ENCODE measurements around the gene PARK7.

PARK7 gene

GRCh38 chr1:7964476-7964875, 3.0 kb downstream of the PARK7 start:
- in situ Hi-C loops (cut with MboI; ENCODE audit: low pct_unique_long_range_greater_than_20kb, low sequenced_read_pairs, unreplicated experiment), result no loop called here
- no peak for TF ChIP-seq CTCF (IDR thresholded peaks at IDR 0.05; ENCODE audit: extremely low read depth, insufficient read depth, missing control alignments)
- no peak for DNase-seq (ENCODE audit: low spot score)

GRCh38 chr1:7967196-7967595, 5.7 kb downstream of the PARK7 start:
- no peak for TF ChIP-seq CTCF (IDR thresholded peaks at IDR 0.05; ENCODE audit: extremely low read depth, insufficient read depth, missing control alignments)
- no peak for DNase-seq (ENCODE audit: low spot score)
- in situ Hi-C loops (cut with MboI; ENCODE audit: low pct_unique_long_range_greater_than_20kb, low sequenced_read_pairs, unreplicated experiment), result no loop called here

GRCh38 chr1:7967651-7968050, 6.1 kb downstream of the PARK7 start:
- in situ Hi-C loops (cut with MboI; ENCODE audit: low pct_unique_long_range_greater_than_20kb, low sequenced_read_pairs, unreplicated experiment), result no loop called here
- no peak for DNase-seq (ENCODE audit: low spot score)
- TF ChIP-seq CTCF (IDR thresholded peaks at IDR 0.05; ENCODE audit: extremely low read depth, insufficient read depth, missing control alignments), result no peak

GRCh38 chr1:7970246-7970645, 8.7 kb downstream of the PARK7 start:
- TF ChIP-seq CTCF (IDR thresholded peaks at IDR 0.05; ENCODE audit: extremely low read depth, insufficient read depth, missing control alignments), result no peak
- in situ Hi-C loops (cut with MboI; ENCODE audit: low pct_unique_long_range_greater_than_20kb, low sequenced_read_pairs, unreplicated experiment), result no loop called here
- DNase-seq (ENCODE audit: low spot score), result no peak

- no peak for DNase-seq (ENCODE audit: low spot score)
- TF ChIP-seq CTCF (IDR thresholded peaks at IDR 0.05; ENCODE audit: extremely low read depth, insufficient read depth, missing control alignments), result no peak
- in situ Hi-C loops (cut with MboI; ENCODE audit: low pct_unique_long_range_greater_than_20kb, low sequenced_read_pairs, unreplicated experiment), result no loop called here
Measured at GRCh38 chr1:7971024-7971423, 9.5 kb downstream of the PARK7 start.

GRCh38 chr1:7972285-7972684, 10.8 kb downstream of the PARK7 start:
- in situ Hi-C loops (cut with MboI; ENCODE audit: low pct_unique_long_range_greater_than_20kb, low sequenced_read_pairs, unreplicated experiment), result no loop called here
- DNase-seq (ENCODE audit: low spot score), result no peak
- no peak for TF ChIP-seq CTCF (IDR thresholded peaks at IDR 0.05; ENCODE audit: extremely low read depth, insufficient read depth, missing control alignments)

GRCh38 chr1:7973086-7973485, 11.6 kb downstream of the PARK7 start:
- no peak for DNase-seq (ENCODE audit: low spot score)
- TF ChIP-seq CTCF (IDR thresholded peaks at IDR 0.05; ENCODE audit: extremely low read depth, insufficient read depth, missing control alignments), result no peak
- in situ Hi-C loops (cut with MboI; ENCODE audit: low pct_unique_long_range_greater_than_20kb, low sequenced_read_pairs, unreplicated experiment), result no loop called here

Data from GM13977 (cell line).